Activated T-cell treated with anti-CD3 and anti-CD28 coated beads for 48 hours (primary cell): ENCODE measurements around the gene MAGI2.
A peak's percentile ranks its signal among the peaks of the same experiment; 100 is the strongest.

Source experiments
- DNase-seq: peaks from one replicate; pipeline ENCODE4 v3.0.0-alpha.2; 2020; ENCODE audit warnings: low read depth

MAGI2 gene

DNA sequence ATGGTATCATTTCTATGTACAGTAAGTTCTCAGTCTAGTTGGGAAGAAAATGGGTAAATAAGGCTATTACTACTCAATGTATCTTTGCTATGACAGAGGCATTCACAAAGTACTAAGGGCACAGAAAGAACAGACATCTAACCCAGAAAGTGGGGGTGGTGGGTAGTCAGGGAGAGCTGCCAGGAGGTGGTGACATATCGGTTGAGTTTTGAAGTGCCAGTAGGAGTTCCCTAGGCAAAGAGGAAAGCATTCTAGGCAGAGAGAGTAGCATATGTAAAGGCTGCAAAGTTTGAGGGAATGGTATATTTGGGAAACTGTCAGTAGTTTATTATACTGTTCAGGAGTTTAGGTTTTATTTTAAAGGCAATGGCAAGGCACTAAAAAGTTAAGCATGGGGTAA, 1372.1 kb downstream of the MAGI2 start:
- DNase-seq = no peak

DNA sequence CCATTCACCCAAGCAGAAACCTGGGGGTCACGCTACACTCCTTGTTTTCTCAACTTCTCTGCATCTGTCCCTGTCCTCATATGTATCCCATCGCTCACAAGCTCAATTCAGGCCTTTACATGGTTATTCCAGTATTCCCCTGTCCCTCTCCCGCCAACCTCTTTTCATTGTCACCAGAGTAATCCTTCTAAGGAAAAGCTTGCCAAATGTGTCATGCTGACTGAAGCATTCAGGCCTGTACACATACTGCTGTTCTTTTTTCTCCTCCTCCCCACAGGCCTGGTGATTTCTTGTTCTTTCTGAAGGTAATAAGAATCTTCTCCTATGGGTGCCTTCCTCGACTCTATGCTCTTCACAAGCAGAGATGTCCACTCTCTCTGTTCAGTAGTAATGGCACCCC, 1372.7 kb downstream of the MAGI2 start:
- DNase-seq = no peak

DNA sequence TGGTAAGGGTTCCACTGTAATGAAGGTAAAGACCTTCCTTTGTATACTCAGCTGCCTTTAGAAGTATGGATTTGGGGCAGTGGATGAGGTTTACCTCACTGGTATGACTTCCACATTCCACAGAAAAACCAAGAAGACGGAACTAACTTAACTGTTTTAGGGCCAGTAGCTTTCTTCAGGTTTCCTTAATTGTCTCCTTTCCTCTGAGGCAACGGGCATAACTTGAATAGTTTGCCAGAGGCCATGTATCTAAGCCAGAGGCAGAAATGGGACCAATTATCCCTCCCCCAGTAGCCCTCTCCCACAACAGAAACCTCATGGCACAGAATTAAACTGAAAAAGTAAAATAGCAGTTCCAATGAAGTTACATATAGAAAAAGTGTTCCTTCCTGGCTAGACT, 1373.2 kb downstream of the MAGI2 start:
- no peak for DNase-seq

DNA sequence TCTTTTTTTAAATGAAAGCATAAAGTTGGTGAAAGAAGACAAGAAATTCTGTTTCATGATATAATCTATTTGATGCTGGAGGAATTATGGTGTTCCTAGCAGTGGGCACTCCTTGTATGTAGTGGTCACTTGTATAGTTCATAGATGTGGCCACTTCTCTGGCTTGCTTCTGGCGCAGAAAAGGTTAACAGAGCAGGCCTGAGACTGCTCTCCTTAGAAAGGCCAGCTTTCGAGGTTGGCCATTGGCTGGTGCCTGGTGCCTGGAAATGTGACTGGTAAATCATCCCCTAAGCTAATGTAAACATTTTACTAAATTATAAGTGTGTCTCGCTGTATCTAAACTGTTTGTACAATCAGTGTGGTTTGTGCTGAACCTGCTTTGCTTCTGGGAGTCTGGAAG, 1378.8 kb downstream of the MAGI2 start:
- no peak for DNase-seq

DNA sequence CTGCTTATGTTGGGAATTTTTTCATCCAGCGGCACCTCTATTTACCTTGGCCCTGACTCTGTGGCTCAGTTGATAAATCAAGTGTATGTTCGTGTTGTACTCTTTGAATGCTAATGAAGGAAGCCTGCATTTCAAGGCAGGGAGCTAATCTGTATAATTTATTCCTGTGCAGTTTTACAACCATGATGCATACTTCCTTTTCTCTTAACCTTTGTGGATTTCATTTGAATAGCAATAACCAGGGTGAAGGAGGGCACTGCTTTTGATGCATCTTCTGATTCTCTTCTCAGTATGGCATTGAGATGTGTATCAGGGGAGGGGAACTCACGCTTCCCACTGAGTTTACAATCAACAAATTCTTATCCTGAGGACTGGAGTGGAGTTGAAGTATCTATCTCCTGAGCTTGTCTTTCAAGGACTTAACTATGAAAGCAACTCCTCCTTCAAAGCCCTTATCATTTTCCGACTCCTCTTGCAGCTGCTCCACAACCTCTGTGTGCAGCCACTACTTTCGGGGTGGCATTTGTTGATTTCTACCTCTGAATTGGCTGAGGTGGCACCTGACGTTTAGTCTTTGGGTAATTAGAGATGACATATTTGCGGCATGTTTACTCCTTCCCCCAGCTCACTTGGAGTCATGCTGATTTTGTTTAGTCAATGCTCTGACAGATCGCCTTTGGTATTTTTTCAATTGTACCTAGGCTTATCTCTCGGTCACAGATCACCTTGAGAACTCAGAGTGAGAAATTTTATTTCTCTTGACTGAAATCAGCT, 1379.7 kb downstream of the MAGI2 start:
- DNase-seq = no peak

DNA sequence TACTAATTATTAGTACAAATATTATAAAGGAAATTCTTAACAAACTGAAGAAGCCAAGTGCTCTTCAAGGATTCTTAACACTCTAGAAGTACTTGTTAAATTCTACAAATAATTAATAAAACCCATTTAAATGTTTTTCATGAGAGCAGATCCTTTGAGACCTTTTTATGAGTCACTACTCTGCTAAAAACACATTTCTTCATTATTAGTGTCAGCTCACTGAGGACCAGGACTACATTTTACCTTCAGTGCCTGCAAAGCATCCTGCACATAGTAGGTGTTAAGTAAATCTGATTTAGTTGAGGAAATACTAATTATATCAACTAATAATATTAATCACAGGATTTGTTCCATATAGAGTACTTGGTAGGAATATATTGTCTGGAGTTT, 1381.3 kb downstream of the MAGI2 start:
- no peak for DNase-seq

DNA sequence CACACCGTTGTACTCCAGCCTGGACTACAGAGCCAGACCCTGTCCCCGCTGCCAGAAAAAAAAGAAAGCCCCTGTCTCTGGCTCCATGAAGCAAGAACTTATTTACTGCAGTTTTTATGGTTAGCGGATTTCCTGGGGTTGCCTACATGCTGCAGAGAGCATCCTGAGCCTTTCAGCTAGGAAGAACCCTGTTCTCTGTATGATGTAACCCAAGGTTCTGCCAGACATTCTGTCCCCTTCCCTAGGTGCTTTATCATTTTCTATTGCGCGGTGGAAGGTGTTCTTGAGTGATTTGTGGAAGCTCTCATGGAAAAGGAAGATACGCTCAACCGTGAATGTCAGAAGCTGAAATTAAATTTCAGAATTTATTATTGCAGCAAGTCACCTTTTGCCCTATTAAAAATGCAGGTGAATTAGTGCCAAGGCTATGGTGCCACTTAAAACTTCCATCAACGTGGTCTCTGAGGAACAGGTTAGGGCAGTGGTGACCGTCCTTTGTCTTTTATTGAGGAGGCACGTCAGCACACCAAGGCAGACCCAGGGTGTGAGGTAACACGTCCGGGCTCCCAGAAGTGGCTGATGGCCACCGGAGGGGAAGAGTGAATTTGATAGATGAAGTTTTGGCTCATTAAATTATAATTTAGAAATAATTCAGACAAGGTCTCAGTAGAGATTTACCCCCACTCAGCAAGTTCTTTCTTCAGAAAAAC, 1381.8 kb downstream of the MAGI2 start:
- no peak for DNase-seq

DNA sequence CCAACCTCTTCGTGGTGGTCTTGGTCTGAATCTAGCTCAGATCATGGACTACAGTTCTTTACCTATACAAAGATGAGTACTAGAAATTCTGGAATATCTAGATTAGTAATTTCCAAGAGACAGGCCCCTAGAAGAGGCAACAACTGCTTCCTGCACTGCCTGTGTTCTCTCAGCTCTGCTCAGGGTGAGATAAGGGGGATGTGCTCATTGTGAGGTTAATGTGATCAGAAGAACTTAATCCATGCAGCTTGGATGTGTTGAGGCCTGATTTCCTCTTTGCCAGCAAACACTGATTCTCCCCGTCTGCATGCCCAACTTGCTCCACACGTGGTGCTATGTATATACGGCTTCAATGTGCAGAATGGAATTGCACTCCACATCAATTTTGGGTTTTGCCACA, 1386.9 kb downstream of the MAGI2 start:
- no peak for DNase-seq

DNA sequence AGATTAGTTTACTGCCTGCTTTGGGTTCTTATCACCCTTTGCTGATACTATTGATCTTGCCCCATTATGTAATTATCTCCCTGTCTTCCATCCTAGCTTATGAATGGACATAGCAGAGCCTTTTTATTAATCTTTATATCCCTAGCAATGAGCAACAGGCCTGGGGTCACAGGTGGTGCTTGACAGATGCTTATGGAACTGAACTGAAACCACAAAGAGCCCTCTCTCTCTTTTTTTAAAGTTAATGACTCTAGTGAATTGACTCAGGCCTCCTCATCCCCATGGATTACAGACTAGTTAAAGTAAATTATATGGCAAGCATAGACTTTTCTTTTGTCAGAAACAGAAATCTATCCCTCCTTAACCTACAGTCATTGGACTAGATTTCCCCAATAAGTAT, 1389.7 kb downstream of the MAGI2 start:
- no peak for DNase-seq

DNA sequence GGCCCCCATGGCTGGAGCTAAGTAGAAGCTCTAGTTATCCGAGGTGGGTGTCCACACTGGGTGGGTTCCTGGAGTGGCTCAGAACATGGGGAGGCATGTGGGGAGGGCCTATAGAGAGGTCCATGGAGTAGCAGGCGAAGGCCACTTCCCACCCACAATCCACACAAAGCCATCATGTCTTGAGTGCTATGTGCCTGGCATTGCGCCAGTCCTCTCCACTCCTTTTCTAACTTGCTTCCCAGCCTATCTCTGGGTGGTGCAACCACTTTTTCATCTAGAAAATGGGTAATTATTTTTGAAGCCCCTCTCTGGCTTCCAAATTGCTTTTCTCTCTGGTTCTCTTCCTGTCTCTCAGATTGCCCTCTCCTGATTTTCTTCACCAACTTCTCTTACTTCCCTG, 1391.3 kb downstream of the MAGI2 start:
- DNase-seq = no peak

DNA sequence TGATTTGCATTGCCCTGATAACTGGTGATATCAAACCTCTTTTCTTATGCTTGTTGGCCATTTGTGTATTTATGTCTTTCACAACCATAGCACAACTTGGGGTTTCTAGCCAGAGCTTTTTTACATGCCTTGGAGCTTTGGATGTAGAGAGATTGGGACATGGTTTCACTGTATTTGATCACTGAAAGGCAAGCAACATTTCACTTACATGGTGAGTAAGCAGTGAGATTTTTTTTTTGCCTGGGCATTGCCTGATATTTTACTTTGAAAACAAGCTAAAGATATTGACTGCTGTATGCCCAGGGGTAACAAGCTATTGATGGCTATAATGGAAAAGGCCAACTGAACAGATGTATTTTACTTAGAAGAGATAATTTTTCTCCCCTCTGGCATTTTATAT, 1395.9 kb downstream of the MAGI2 start:
- DNase-seq = no peak

DNA sequence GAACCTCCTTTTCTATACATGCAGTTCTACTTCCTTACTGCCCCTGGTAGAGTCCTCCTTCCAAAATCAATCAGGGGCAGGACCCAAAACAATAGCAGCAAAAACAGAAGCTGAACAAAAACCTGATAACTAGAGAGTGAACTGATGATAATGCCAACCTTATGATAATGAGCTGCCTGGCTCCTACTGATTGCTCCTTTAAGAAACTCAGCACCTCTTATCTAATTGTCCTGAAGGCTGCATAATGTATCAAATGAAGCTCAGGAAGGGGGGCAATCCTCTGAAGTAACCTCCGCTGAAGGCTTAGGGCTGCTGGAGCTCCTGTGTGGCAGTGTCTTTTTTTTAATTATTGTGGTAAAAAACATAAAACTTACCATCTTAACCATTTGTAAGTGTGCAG, 1397.9 kb downstream of the MAGI2 start:
- DNase-seq = no peak

DNA sequence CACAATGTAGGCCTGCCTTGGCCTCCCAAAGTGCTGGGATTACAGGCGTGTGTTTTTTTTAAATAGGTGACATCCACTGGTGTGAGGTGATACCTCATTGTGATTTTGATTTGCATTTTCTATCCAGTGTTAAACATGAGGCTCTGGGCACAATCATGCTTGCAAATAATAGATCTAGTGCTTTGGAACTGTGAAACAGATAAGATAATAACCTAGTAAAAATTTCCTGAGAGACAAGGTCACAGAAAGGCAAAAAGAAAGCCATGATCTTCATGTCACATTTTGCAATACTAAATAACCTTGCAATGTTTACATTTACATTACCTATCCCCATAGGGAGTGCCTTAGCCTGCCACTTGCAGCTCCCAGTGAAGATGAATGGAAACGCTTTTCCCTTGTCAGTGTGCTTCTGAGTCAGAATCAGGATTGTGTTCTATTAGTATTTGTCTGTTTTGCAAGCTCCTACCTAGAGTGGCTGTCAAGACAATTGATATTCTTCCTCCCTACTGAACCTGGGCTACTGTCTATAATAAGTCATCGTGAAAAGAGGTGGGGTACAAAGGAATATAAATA, 1398.4 kb downstream of the MAGI2 start:
- no peak for DNase-seq

DNA sequence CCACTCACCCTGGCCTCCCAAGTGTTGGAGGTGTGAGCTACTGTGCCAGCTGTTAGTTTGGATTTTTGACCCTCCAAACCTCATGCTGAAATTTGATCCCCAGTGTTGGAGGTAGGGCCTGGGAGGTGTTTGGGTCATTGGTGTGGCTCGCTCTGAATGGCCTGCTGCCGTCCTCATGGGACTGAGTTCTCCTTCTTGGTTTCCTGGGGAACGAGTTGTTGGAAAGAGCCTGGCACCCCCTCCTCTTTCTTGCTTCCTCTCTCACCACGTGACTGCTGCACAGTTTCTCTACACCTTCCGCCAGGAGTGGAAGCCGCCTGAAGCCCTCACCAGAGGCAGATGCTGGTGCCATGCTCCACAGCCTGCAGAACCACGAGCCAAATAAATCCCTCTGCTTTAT, 1401.4 kb downstream of the MAGI2 start:
- no peak for DNase-seq

DNA sequence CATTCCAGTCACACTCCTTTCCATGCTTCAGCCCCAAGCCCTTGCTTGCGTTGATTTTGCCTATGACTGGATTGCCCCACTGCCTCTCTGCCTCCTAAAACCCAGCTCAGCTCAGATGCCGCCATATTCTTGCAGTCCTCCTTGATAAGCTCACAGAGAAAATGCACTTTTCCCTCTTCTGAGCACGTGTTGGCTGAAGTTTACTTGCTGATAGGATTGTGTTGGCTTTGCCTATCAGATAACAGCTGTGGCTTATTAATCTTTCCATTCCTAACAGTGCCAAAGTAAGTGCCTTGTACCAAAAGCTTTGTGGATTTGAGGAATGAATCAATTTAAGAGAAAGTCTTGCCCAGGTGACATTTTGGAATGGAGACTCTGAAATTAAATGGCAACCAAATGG, 1405.7 kb downstream of the MAGI2 start:
- no peak for DNase-seq

DNA sequence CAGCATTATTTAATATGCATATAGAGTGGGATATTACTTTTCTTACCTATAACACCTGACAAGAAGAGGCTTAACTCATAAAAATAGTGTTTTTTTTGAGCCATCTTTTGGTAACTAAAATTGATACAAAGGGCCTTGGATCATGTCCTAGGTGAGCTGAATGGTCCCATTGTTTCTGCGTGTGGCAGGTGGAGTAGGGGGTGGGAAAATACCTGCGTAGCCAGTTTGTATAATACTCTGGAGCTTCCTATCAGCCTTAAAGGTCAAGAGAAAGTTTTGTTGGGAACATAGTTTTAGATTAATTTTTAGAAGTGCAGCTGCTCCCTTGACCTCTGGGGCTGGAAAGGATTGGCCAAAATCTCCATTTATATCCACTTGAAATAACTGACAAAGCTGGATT, 1410.3 kb downstream of the MAGI2 start:
- DNase-seq = no peak

DNA sequence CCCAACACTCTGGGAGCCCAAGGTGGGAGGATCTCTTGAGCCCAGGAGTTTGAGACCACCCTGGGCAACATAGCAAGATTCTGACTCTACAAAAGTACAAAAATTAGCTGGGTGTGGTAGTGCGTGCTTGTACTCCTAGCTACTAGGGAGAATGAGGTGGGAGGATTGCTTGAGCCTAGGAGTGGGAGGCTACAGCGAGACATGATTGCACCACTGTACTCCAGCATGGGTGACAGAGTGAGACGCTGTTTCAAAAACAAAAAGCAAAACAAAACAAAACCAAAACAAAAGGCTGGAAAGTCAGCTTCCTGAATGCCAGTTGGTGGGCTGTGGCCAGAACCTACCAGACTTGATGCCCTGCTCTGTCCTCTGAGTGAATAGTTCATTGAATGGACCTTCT, 1412.0 kb downstream of the MAGI2 start:
- no peak for DNase-seq

DNA sequence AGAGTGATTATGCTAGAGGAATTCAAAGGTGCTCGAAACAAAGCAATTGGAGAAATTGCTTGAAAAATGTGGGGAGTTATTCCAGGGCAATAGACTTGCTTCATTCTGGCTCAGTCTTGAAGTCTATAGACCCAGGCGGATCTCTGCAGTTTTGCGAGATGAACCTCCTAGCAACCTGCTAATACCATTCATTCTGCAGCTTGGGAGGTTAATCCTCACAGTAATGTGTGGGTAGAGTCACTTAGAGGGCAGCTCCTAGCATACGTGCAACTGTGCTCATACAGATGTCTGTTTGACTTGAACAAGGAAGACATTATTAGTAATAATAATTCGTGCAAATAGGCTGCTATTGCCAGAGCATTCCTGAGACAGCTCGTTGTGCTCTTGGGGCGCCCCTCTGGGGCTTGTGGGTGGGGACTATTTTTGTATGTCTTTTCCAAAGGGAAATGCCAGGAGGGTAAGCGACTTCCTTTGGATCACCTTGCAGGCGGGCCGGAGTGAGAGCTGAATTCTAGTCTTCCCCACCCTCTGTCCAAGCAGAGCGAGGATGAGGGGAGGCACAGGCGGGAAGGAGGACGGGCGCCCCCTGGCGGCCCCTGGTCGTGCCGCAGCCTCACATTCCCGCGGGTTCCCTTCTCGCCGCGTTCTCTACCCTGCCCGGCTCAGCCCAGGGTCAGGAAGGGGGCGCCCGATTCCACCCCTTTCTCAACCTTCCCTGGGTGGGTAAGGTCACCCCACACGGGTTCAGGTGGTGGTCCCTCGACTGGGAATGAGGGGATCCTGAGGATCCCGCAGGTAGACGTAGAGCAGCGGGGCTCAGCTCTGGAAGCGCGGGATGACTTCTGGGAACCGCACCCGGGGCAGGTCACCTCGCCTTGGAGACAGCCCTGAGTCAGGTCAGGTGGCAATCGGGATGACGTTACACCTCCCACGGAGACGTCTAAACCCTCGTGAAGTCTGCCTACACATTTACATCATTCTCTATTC, 1413.4 kb downstream of the MAGI2 start:
- DNase-seq = peak; percentile 30

DNA sequence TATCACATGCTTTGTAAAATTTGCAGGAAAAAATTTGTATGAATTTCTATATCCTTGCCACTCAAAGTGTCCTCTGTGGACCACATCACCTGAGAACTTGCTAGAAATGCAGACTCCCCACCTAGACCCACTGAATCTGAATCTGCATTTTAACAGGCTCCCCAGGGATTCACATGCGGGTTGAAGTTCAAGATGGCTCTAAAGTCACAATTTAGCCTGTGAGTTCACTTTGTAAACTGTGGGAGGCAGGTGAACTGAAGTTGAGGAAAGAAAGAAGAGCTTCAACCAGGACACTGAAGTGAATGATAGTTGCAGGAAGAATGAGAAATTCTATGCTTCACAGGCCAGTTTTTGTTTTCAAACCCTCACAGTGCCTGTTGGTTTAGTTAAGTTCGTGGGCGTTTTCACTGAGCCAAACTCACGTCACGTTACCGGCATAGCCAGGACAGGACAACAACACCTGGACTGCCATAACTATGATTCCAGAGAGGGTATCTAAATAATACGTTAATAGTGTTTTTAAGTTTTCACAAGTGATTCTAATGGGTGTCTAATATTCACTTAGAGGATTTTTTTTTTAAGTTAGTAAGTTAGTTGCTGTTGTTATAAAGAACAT, 1414.9 kb downstream of the MAGI2 start:
- no peak for DNase-seq

DNA sequence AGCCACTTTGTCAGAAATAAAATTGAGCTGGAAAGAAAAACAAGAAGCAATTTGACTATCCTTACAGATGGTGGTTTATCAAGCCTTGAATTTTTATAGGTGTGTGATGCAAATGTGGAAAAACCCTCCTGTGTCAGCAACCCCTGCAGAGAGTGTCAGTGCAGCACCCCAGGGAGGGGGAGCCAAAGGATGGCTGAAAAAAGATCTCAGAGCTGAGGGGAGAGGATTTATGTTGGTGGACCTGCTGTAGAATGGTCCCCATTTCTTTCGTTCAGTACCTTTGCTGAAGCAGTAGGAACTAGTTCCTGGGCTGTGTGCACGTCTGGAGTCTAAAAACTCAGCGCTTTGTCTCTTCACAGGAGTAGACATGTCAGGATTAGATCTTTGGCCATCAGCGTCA, 1415.9 kb downstream of the MAGI2 start:
- no peak for DNase-seq

DNA sequence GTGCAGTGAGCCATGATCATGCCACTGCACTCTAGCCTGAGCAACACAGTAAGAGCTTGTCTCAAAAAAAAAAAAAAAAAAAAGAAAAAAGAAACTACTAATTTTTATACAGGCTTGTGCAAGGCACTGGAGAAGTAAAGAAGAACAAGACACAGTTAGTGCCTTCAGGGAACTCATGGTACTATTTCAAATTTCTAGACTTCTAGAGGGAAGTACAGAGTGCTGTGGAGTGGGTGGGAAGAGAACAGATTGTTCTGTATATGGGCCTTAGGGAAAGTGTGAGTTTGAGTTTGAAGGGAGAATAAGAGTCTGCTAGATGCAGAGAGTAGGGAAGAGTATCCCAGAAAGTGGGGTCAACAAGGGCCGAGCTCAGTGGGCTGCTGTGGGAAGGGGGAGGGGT, 1420.1 kb downstream of the MAGI2 start:
- DNase-seq = no peak

DNA sequence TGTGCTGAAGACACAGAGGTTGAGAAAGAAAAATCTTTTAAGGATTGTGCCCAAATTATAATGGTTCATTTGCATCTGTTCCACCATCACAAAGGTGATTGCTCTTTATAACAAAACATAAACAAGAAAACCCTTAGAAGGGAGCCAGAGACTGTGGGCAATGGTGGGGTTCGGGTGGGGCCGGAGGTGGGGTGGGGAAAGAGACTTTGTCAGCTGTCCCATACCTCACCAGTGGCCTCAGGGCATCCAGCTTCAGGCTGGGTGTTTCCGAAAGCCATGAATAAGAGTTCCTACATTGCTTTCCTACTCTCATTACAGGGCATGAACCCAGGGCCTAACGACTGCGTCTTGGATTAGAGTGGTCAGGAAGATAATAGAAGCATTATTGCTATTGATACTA, 1427.0 kb downstream of the MAGI2 start:
- DNase-seq = no peak
